Natural killer cell (primary cell): ENCODE measurements around the gene CAPZA1. TPM values are rescaled to one million over a fixed set of nuclear protein-coding genes. Genes with fewer than 3 reads are reported as not detected.

ENCODE experiments used
- ATAC-seq, 3 donors: fragments of 150-1000 bp in 2 of 3; fragments of 200-7000 bp in 1 of 3; cut with Tn5 transposase; 1 replicate in 1 of 3; 2 replicates in 2 of 3; pipeline ENCODE4 v1.10.0; 2021; ENCODE audit warnings: mild to moderate bottlenecking in 2 of 3, moderate library complexity in 2 of 3
- DNase-seq, 2 donors: peaks; one replicate each; pipeline versions ENCODE4 v3.0.0 to v3.0.0-alpha.2; 2013 to 2021; ENCODE audit warnings: mixed read lengths in 1 of 2
- H3K27ac ChIP-seq: one replicate; pipeline ENCODE4 v1.5.1; 2013; ENCODE audit warnings: mild to moderate bottlenecking, low read length
- H3K27me3 ChIP-seq: one replicate; pipeline ENCODE4 v1.6.1; 2013; ENCODE audit warnings: low read length; ENCODE audit not compliant: control insufficient read depth, insufficient read depth
- H3K36me3 ChIP-seq: one replicate; pipeline ENCODE4 v1.6.1; 2013; ENCODE audit warnings: low read length; ENCODE audit not compliant: control insufficient read depth, insufficient read depth
- H3K4me1 ChIP-seq: one replicate; pipeline ENCODE4 v1.6.1; 2013; ENCODE audit warnings: low read length; ENCODE audit not compliant: control insufficient read depth, insufficient read depth
- H3K4me3 ChIP-seq: one replicate; pipeline ENCODE4 v1.5.1; 2013; ENCODE audit warnings: low read length
- H3K9me3 ChIP-seq: one replicate; pipeline ENCODE4 v1.6.1; 2013; ENCODE audit warnings: low read length; ENCODE audit not compliant: control insufficient read depth, insufficient read depth
- H3K27ac Mint-ChIP-seq, 2 donors: one replicate each; pipeline ENCODE4 v1.8.0; 2022; ENCODE audit warnings: mild to moderate bottlenecking in 2 of 2, mixed read lengths in 2 of 2, moderate library complexity in 1 of 2
- H3K27me3 Mint-ChIP-seq, 2 donors: one replicate each; pipeline ENCODE4 v1.8.0; 2022; ENCODE audit warnings: low read depth in 2 of 2, mixed read lengths in 2 of 2
- H3K36me3 Mint-ChIP-seq: one replicate; pipeline ENCODE4 v1.8.0; 2022; ENCODE audit warnings: mixed read lengths
- H3K4me1 Mint-ChIP-seq, 2 donors: one replicate each; pipeline ENCODE4 v1.8.0; 2022; ENCODE audit warnings: mixed read lengths in 2 of 2
- H3K4me3 Mint-ChIP-seq: one replicate; pipeline ENCODE4 v1.8.0; 2022; ENCODE audit warnings: mild to moderate bottlenecking, moderate library complexity, mixed read lengths
- H3K9me3 Mint-ChIP-seq, 2 donors: one replicate each; pipeline ENCODE4 v1.8.0; 2022; ENCODE audit warnings: mixed read lengths in 2 of 2
- CTCF ChIP-seq: fragments of 200-600 bp; IDR thresholded peaks from one replicate; pipeline ENCODE4 v1.8.0; 2022; ENCODE audit warnings: antibody characterized with exemption
- WGBS: methylation state at CpG from one replicate; pipeline ENCODE4 v1.1.7; 2013; ENCODE audit warnings: missing lambda C conversion rate; ENCODE audit not compliant: insufficient coverage; 5-methylcytosine and 5-hydroxymethylcytosine counted together
- intact Hi-C: fragments of 100-400 bp; cut with micrococcal nuclease; formaldehyde crosslinking; loops from one replicate; pipeline ENCODE4 v1.14.2; 2022
- total RNA-seq, 4 donors: library from RNA; stranded (reverse); fragments of 120-200 nt in 1 of 4; gene quantifications; one replicate each; pipeline versions ENCODE4 v1.2.3 to v1.2.4, GENCODE V29; 2013 to 2022

The CAPZA1 gene
- total RNA-seq, 3 donors from 2014 or later (not counting 1 experiment from before 2014, with no cell fraction given): 231 to 244 (median 233) TPM

GRCh38 chr1:112708489-112708888 is 88.9 kb downstream of the CAPZA1 start:
- ATAC-seq (no peak), DNase-seq (no peak)
- no peak for TF ChIP-seq CTCF
- no peaks in the 10 kb centered on the region for H3K9me3 ChIP-seq
- no peaks in the 10 kb centered on the region for H3K27me3 ChIP-seq
- no peaks in the 10 kb centered on the region for H3K36me3 ChIP-seq
- Mint-ChIP-seq H3K9me3 (no peaks in the 10 kb centered on the region), H3K36me3 (no peaks in the 10 kb centered on the region), H3K4me1 (peaks cover 36% of the 10 kb centered on the region in 2 donors), H3K27me3 (peaks cover 0 to 3% of the 10 kb centered on the region in 2 donors), H3K27ac (peak overlapping the region in 1 of 2 donors; percentile 81), H3K4me3 (peak overlapping the region; percentile 93)
- intact Hi-C loops: loop anchor here (5.0 kb wide), 1 partner anchor 206 kb away; no protein-coding TSS in a partner anchor
- peaks cover 40% of the 10 kb centered on the region for H3K4me1 ChIP-seq
- H3K27ac ChIP-seq: no peak overlapping the region
- WGBS: 86% methylated on average over 2 of the region's 3 CpGs
- H3K4me3 ChIP-seq: no peak overlapping the region

GRCh38 chr1:112710159-112710558 is 90.5 kb downstream of the CAPZA1 start:
- peaks cover 0 to 6% of the 10 kb centered on the region in 2 donors for H3K27me3 Mint-ChIP-seq
- no peak overlapping the region for H3K27ac Mint-ChIP-seq
- Histone ChIP-seq H3K36me3 (no peaks in the 10 kb centered on the region), H3K9me3 (no peaks in the 10 kb centered on the region), H3K27me3 (peaks cover 10% of the 10 kb centered on the region), H3K4me3 (no peak overlapping the region), H3K27ac (no peak overlapping the region), H3K4me1 (peaks cover 37% of the 10 kb centered on the region)
- no peak overlapping the region for H3K4me3 Mint-ChIP-seq
- ATAC-seq: no peak
- TF ChIP-seq CTCF: no peak
- no peaks in the 10 kb centered on the region for H3K9me3 Mint-ChIP-seq
- WGBS: 95% methylated on average over 7 of the region's 7 CpGs
- intact Hi-C loops: loop anchor here (10.0 kb wide), 2 partner anchors 245 to 335 kb away; partner anchors contain the start of gene SLC16A1
- H3K4me1 Mint-ChIP-seq: peaks cover 23 to 31% of the 10 kb centered on the region in 2 donors
- H3K36me3 Mint-ChIP-seq: no peaks in the 10 kb centered on the region
- no peak for DNase-seq

- no peak overlapping the region for H3K4me3 ChIP-seq
- peaks cover 10% of the 10 kb centered on the region for H3K27me3 ChIP-seq
- DNase-seq (no peak), ATAC-seq (no peak)
- H3K36me3 ChIP-seq: no peaks in the 10 kb centered on the region
- Mint-ChIP-seq H3K4me1 (peaks cover 22 to 31% of the 10 kb centered on the region in 2 donors), H3K9me3 (no peaks in the 10 kb centered on the region), H3K27ac (no peak overlapping the region), H3K36me3 (no peaks in the 10 kb centered on the region), H3K27me3 (peaks cover 0 to 6% of the 10 kb centered on the region in 2 donors), H3K4me3 (no peak overlapping the region)
- H3K4me1 ChIP-seq: peaks cover 35% of the 10 kb centered on the region
- H3K27ac ChIP-seq: no peak overlapping the region
- H3K9me3 ChIP-seq: no peaks in the 10 kb centered on the region
- TF ChIP-seq CTCF: no peak
- intact Hi-C loops: loop anchor here (10.0 kb wide), 2 partner anchors 244 to 334 kb away; partner anchors contain the start of gene SLC16A1
- 93% methylated on average over 3 of the region's 3 CpGs for WGBS
Observed at GRCh38 chr1:112710586-112710985, 91.0 kb downstream of the CAPZA1 start.

- no peaks in the 10 kb centered on the region for H3K9me3 ChIP-seq
- intact Hi-C loops: loop anchor here (10.0 kb wide), 2 partner anchors 244 to 334 kb away; partner anchors contain the start of gene SLC16A1
- DNase-seq (no peak), ATAC-seq (no peak)
- TF ChIP-seq CTCF: no peak
- no peaks in the 10 kb centered on the region for H3K36me3 Mint-ChIP-seq
- H3K27me3 Mint-ChIP-seq: peaks cover 0 to 6% of the 10 kb centered on the region in 2 donors
- peaks cover 22 to 31% of the 10 kb centered on the region in 2 donors for H3K4me1 Mint-ChIP-seq
- H3K4me1 ChIP-seq: peaks cover 35% of the 10 kb centered on the region
- H3K27ac ChIP-seq: no peak overlapping the region
- H3K9me3 Mint-ChIP-seq: no peaks in the 10 kb centered on the region
- H3K4me3 ChIP-seq: no peak overlapping the region
- no peaks in the 10 kb centered on the region for H3K36me3 ChIP-seq
- WGBS: 74% methylated on average over 6 of the region's 7 CpGs
- H3K27me3 ChIP-seq: peaks cover 10% of the 10 kb centered on the region
- H3K27ac Mint-ChIP-seq: no peak overlapping the region
- no peak overlapping the region for H3K4me3 Mint-ChIP-seq
Observed at GRCh38 chr1:112711041-112711440, 91.4 kb downstream of the CAPZA1 start.
